ENCODE results near the gene CLRN1. TPM values are rescaled to one million over a fixed set of nuclear protein-coding genes. Genes with fewer than 3 reads are reported as not detected.

The CLRN1 gene
- total RNA-seq, 2 donors from 2014 or later = not detected

- TF ChIP-seq CTCF (IDR thresholded peaks at IDR 0.05) = no peak
- no peak overlapping the region for H3K27ac ChIP-seq
These were observed 11.5 kb downstream of the CLRN1 start for GRCh38 chr3:150960708-150961684.

GRCh38 chr3:150958683-150959082 is 13.8 kb downstream of the CLRN1 start:
- Histone ChIP-seq H3K4me3 (no peak overlapping the region), H3K4me1 (no peaks in the 10 kb centered on the region), H3K36me3 (no peaks in the 10 kb centered on the region), H3K9me3 (no peaks in the 10 kb centered on the region), H3K27me3 (no peaks in the 10 kb centered on the region), H3K27ac (no peak overlapping the region)
- DNase-seq (ENCODE audit: low spot score) = no peak
- TF ChIP-seq CTCF (IDR thresholded peaks at IDR 0.05) = no peak

More at GRCh38 chr3:150960708-150961684, 11.5 kb downstream of the CLRN1 start:
- H3K36me3 ChIP-seq = no peaks in the 10 kb centered on the region
- H3K4me1 ChIP-seq = no peaks in the 10 kb centered on the region
- no peaks in the 10 kb centered on the region for H3K9me3 ChIP-seq
- DNase-seq (ENCODE audit: low spot score) = no peak
- H3K27me3 ChIP-seq = no peaks in the 10 kb centered on the region
- no peak overlapping the region for H3K4me3 ChIP-seq

DNA sequence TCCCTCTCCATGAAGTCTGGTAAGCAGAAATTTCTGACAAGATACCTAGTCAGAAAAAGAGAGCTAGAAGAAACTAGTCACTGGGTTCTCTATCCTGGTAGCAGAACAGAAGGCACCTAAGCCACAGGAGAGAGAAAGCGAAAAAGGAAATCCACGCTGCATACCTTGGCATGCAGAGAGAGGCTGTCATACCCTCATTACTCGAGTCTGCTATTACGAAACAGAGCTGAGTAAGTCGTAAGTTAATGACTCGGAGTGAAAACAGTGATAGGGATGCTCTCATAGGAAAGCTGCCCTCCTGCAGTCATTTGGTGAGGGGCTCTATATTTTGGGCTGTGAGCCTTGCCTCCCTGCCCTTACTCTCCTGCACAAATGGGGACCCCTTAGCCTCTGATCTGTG is 16.2 kb downstream of the CLRN1 start:
- no peak for TF ChIP-seq CTCF (IDR thresholded peaks at IDR 0.05)
- Histone ChIP-seq H3K4me3 (no peak overlapping the region), H3K9me3 (no peaks in the 10 kb centered on the region), H3K36me3 (no peaks in the 10 kb centered on the region), H3K27ac (no peak overlapping the region), H3K4me1 (no peaks in the 10 kb centered on the region), H3K27me3 (no peaks in the 10 kb centered on the region)
- DNase-seq (ENCODE audit: low spot score) = no peak

- no peaks in the 10 kb centered on the region for H3K4me1 ChIP-seq
These were observed 20.6 kb downstream of the CLRN1 start for GRCh38 chr3:150951923-150952322.

GRCh38 chr3:150945226-150946032 is 27.1 kb downstream of the CLRN1 start:
- H3K4me3 ChIP-seq = no peak overlapping the region
- H3K9me3 ChIP-seq = no peaks in the 10 kb centered on the region
- H3K27ac ChIP-seq = no peak overlapping the region
- no peaks in the 10 kb centered on the region for H3K36me3 ChIP-seq
- H3K4me1 ChIP-seq = no peaks in the 10 kb centered on the region
- no peaks in the 10 kb centered on the region for H3K27me3 ChIP-seq
- no peak for TF ChIP-seq CTCF (IDR thresholded peaks at IDR 0.05)
- DNase-seq (ENCODE audit: low spot score) = no peak

More at GRCh38 chr3:150951923-150952322, 20.6 kb downstream of the CLRN1 start:
- no peak for DNase-seq (ENCODE audit: low spot score)
- Histone ChIP-seq H3K9me3 (no peaks in the 10 kb centered on the region), H3K27ac (no peak overlapping the region), H3K36me3 (no peaks in the 10 kb centered on the region), H3K27me3 (no peaks in the 10 kb centered on the region), H3K4me3 (no peak overlapping the region)
- no peak for TF ChIP-seq CTCF (IDR thresholded peaks at IDR 0.05)
